Activated CD4-positive, alpha-beta T cell treated with anti-CD3 and anti-CD28 coated beads, Interleukin-2, amount 50 U/mL, for 48 hours (primary cell): Measurements from ENCODE around the gene NFIX.

Experiments
- DNase-seq, 2 experiments: peaks; one replicate each; pipeline ENCODE4 v3.0.0-alpha.2; 2020

NFIX gene

GRCh38 chr19:13039211-13039789 is 44.0 kb downstream of the NFIX start:
- no peak for DNase-seq

- DNase-seq = no peak
These were observed 45.1 kb downstream of the NFIX start for GRCh38 chr19:13040232-13040947.

GRCh38 chr19:13040948-13041292 is 45.6 kb downstream of the NFIX start:
- no peak for DNase-seq

GRCh38 chr19:13042443-13043130 is 47.3 kb downstream of the NFIX start:
- DNase-seq = no peak

- DNase-seq = no peak
These were observed 48.0 kb downstream of the NFIX start for GRCh38 chr19:13043285-13043684.

- no peak for DNase-seq
These were observed 49.1 kb downstream of the NFIX start for GRCh38 chr19:13044231-13044836.

GRCh38 chr19:13045812-13046211 is 50.5 kb downstream of the NFIX start:
- DNase-seq = no peak

GRCh38 chr19:13047374-13047773 is 52.1 kb downstream of the NFIX start:
- no peak for DNase-seq

GRCh38 chr19:13050274-13050673 is 55.0 kb downstream of the NFIX start:
- DNase-seq = no peak

- peak; percentile 42 to 53 for DNase-seq
These were observed 56.4 kb downstream of the NFIX start for GRCh38 chr19:13051557-13052165.

GRCh38 chr19:13052447-13053175 is 57.3 kb downstream of the NFIX start:
- DNase-seq = no peak

GRCh38 chr19:13053238-13053637 is 58.0 kb downstream of the NFIX start:
- DNase-seq = no peak

- no peak for DNase-seq
These were observed 58.7 kb downstream of the NFIX start for GRCh38 chr19:13053761-13054625.

GRCh38 chr19:13054626-13055212 is 59.4 kb downstream of the NFIX start:
- DNase-seq = no peak

GRCh38 chr19:13055213-13056051 is 60.2 kb downstream of the NFIX start:
- no peak for DNase-seq

- no peak for DNase-seq
These were observed 60.9 kb downstream of the NFIX start for GRCh38 chr19:13056052-13056660.

- no peak for DNase-seq
These were observed 61.9 kb downstream of the NFIX start for GRCh38 chr19:13057147-13057572.

- DNase-seq = no peak
These were observed 62.5 kb downstream of the NFIX start for GRCh38 chr19:13057744-13058143.

GRCh38 chr19:13058951-13059660 is 63.8 kb downstream of the NFIX start:
- no peak for DNase-seq
